Endothelial cell of umbilical vein (primary cell): ENCODE data around the gene SPTBN5. TPM values are rescaled to one million over a fixed set of nuclear protein-coding genes. Genes with fewer than 3 reads are reported as not detected.

Experiments
- BruUV-seq: library from RNA; stranded (reverse); fragments of 400-500 nt; replicated peaks from 2 replicates; lab custom pipeline; 2021; lab: Mats Ljungman, UMichigan
- CTCF ChIA-PET: fragments of 300-600, 350-600 bp; sonication (Branson Sonifier 250); formaldehyde crosslinking; loops from one replicate; lab custom pipeline; 2021; ENCODE audit warnings: antibody characterized with exemption, inconsistent platforms; lab: Charles Lee
- POLR2A ChIA-PET: fragments of 300-600, 350-600 bp; sonication (Branson Sonifier 250); formaldehyde crosslinking; loops from one replicate; lab custom pipeline; 2021; ENCODE audit warnings: antibody characterized with exemption, inconsistent platforms; lab: Charles Lee
- DNase-seq: peaks from one replicate; pipeline ENCODE4 v3.0.0-alpha.2; 2011; ENCODE audit warnings: low read depth, low spot score
- FAIRE-seq: peaks from 2 replicates; lab custom pipeline; 2011; peaks lifted over from hg19 to GRCh38; lab: Jason Lieb, UNC
- H2AFZ ChIP-seq: 2 replicates; pipeline ENCODE4 v1.6.0; 2012; ENCODE audit warnings: low read depth, low read length, control low read depth, inconsistent platforms
- H3K27ac ChIP-seq: 2 replicates; pipeline ENCODE4 v1.5.1; 2011; ENCODE audit warnings: low read depth, mild to moderate bottlenecking, control low read depth, low read length, moderate library complexity; ENCODE audit not compliant: insufficient read depth
- H3K27me3 ChIP-seq, 2 experiments: 2 replicates each; pipeline versions ENCODE4 v1.6.0 to v1.6.1; 2011; ENCODE audit warnings: low read length in 2 of 2, mixed read lengths in 1 of 2; ENCODE audit not compliant: control insufficient read depth in 2 of 2, insufficient read depth in 2 of 2
- H3K36me3 ChIP-seq, 2 experiments: 2 replicates in 1 of 2; 3 replicates in 1 of 2; pipeline ENCODE4 v1.5.1; 2011; ENCODE audit warnings: low read length in 2 of 2, mild to moderate bottlenecking in 1 of 2, moderate library complexity in 1 of 2; ENCODE audit not compliant: control insufficient read depth in 2 of 2, insufficient read depth in 2 of 2; ENCODE audit errors: extremely low read depth in 1 of 2
- H3K4me1 ChIP-seq: 3 replicates; pipeline ENCODE4 v1.5.1; 2011; ENCODE audit warnings: mild to moderate bottlenecking, low read length; ENCODE audit not compliant: control insufficient read depth, insufficient read depth; ENCODE audit errors: extremely low read depth
- H3K4me2 ChIP-seq: 2 replicates; pipeline ENCODE4 v1.6.1; 2011; ENCODE audit warnings: low read length, control low read depth, mixed read lengths; ENCODE audit not compliant: insufficient read depth
- H3K4me3 ChIP-seq, 3 experiments: fragments of 200-600 bp in 1 of 3; sonication (generic), shearing (Covaris generic) in 1 of 3; replicated peaks in 1 of 3; 2 replicates each; pipeline ENCODE4 v1.5.1; 2011 to 2016; ENCODE audit warnings: control low read depth in 3 of 3, low read length in 3 of 3, mild to moderate bottlenecking in 2 of 3, inconsistent platforms in 1 of 3, low read depth in 1 of 3, moderate library complexity in 1 of 3; ENCODE audit not compliant: insufficient read depth in 1 of 3
- H3K79me2 ChIP-seq: 2 replicates; pipeline ENCODE4 v1.6.0; 2012; ENCODE audit warnings: low read length, inconsistent platforms; ENCODE audit not compliant: control insufficient read depth, insufficient read depth
- H3K9ac ChIP-seq: replicated peaks from 2 replicates; pipeline ENCODE3; 2011; ENCODE audit warnings: low read length, control low read depth; ENCODE audit not compliant: insufficient read depth; ENCODE audit errors: extremely low read depth
- H3K9me1 ChIP-seq: replicated peaks from 3 replicates; pipeline ENCODE4 v1.6.0; 2011; ENCODE audit warnings: mild to moderate bottlenecking, low read length; ENCODE audit not compliant: control insufficient read depth, insufficient read depth; ENCODE audit errors: extremely low read depth
- H3K9me3 ChIP-seq: replicated peaks from 2 replicates; pipeline ENCODE4 v1.5.1; 2012; ENCODE audit warnings: low read length, inconsistent platforms; ENCODE audit not compliant: control insufficient read depth, insufficient read depth
- H4K20me1 ChIP-seq: replicated peaks from 2 replicates; pipeline ENCODE3; 2011; ENCODE audit warnings: mild to moderate bottlenecking, low read length; ENCODE audit not compliant: control insufficient read depth, insufficient read depth; ENCODE audit errors: extremely low read depth
- CTCF ChIP-seq, 2 donors: IDR thresholded peaks; 1 replicate in 1 of 2; 2 replicates in 1 of 2; pipeline ENCODE4 v1.5.1; 2011; ENCODE audit warnings: low read length in 2 of 2, mild to moderate bottlenecking in 2 of 2, moderate library complexity in 2 of 2, control low read depth in 1 of 2, inconsistent platforms in 1 of 2, low read depth in 1 of 2; ENCODE audit not compliant: insufficient read depth in 1 of 2; ENCODE audit errors: extremely low read depth in 1 of 2
- EZH2 ChIP-seq: IDR thresholded peaks from 2 replicates; pipeline ENCODE4 v1.6.1; 2012; ENCODE audit warnings: borderline replicate concordance, low read depth, mild to moderate bottlenecking, moderate library complexity, low read length, inconsistent platforms; ENCODE audit not compliant: severe bottlenecking
- FOS ChIP-seq: IDR thresholded peaks from 2 replicates; pipeline ENCODE4 v1.6.1; 2011; ENCODE audit warnings: mild to moderate bottlenecking, low read length, moderate library complexity, borderline replicate concordance; ENCODE audit not compliant: insufficient read depth
- GATA2 ChIP-seq: IDR thresholded peaks from 2 replicates; pipeline ENCODE4 v1.7.0; 2011; ENCODE audit warnings: low read depth, mild to moderate bottlenecking, moderate library complexity, mixed read lengths, low read length; ENCODE audit not compliant: insufficient read length, insufficient read depth
- JUN ChIP-seq: IDR thresholded peaks from 2 replicates; pipeline ENCODE4 v1.6.1; 2011; ENCODE audit warnings: borderline replicate concordance, low read depth; ENCODE audit not compliant: insufficient read length, insufficient read depth
- MAX ChIP-seq: IDR thresholded peaks from 2 replicates; pipeline ENCODE4 v1.6.1; 2011; ENCODE audit not compliant: insufficient read depth, insufficient read length
- MYC ChIP-seq: IDR thresholded peaks from one replicate; pipeline ENCODE4 v1.6.1; 2011; ENCODE audit warnings: mild to moderate bottlenecking, low read depth, low read length
- POLR2A ChIP-seq: IDR thresholded peaks from 2 replicates; pipeline ENCODE4 v1.6.1; 2012; ENCODE audit warnings: low read depth, mild to moderate bottlenecking, control low read depth, low read length
- POLR2AphosphoS5 ChIP-seq: IDR thresholded peaks from 2 replicates; pipeline ENCODE4 v1.6.1; 2012; ENCODE audit warnings: low read depth, mild to moderate bottlenecking, control low read depth, low read length, moderate library complexity; ENCODE audit not compliant: insufficient read depth
- dilution Hi-C: fragments of 300-500 bp; cut with MboI; formaldehyde crosslinking; loops from one replicate; pipeline ENCODE4 v1.15.0; 2019; ENCODE audit warnings: low sequenced_read_pairs; ENCODE audit not compliant: extremely low pct_ligation_motif_present
- intact Hi-C: fragments of 100-400 bp; cut with micrococcal nuclease; formaldehyde crosslinking; loops from one replicate; pipeline ENCODE4 v1.10.0; 2022
- polyA plus RNA-seq, 4 experiments: library from polyadenylated mRNA; depleted of rRNA in 3 of 4; stranded (reverse) in 3 of 4; unstranded in 1 of 4; fragments of >200 nt; gene quantifications; 2 replicates each; pipeline versions ENCODE4 v1.2.1 to v1.2.3, GENCODE V29; 2011 to 2012; ENCODE audit warnings: missing spikeins in 1 of 4
- total RNA-seq: library from RNA; stranded (reverse); gene quantifications from 2 replicates; pipeline ENCODE4 v1.2.3, GENCODE V29; 2021

The SPTBN5 gene
- total and polyA plus RNA-seq, 2 donors (not counting 3 experiments of a cell fraction or from before 2014, with no cell fraction given), result 12.0 to 19.0 TPM

GRCh38 chr15:41834096-41834495 lies 59.8 kb downstream of the SPTBN5 start:
- Histone ChIP-seq H3K27me3 (no peaks in the 10 kb centered on the region), H3K4me3 (no peak overlapping the region), H3K27ac (no peak overlapping the region), H3K9me1 (no peaks in the 10 kb centered on the region), H2AFZ (no peak overlapping the region), H3K79me2 (no peaks in the 10 kb centered on the region), H3K36me3 (peaks cover 0 to 6% of the 10 kb centered on the region in 2 experiments), H3K9ac (no peak overlapping the region), H4K20me1 (no peaks in the 10 kb centered on the region), H3K4me2 (no peak overlapping the region), H3K4me1 (peaks cover under 1% of the 10 kb centered on the region), H3K9me3 (no peaks in the 10 kb centered on the region)
- POLR2A ChIA-PET, result no interaction called here
- dilution Hi-C loops (no loop called here), intact Hi-C loops (no loop called here)
- BruUV-seq, result no TSS peak
- no peak for FAIRE-seq
- no peak for DNase-seq
- TF ChIP-seq MYC (no peak), FOS (no peak), POLR2A (no peak), CTCF (IDR thresholded peaks at IDR 0.05; ENCODE audit: extremely low read depth in 1 of 2, insufficient read depth in 1 of 2, low read depth in 1 of 2, low read length in 2 of 2) (no peak), POLR2AphosphoS5 (no peak), JUN (no peak), EZH2 (no peak), MAX (no peak), GATA2 (no peak)
- CTCF ChIA-PET, result interaction anchor here (1.2 kb wide), 1 partner anchor 71 kb away, joined by 3 read pairs; no protein-coding TSS in a partner anchor
